ENCODE measurements around the gene ADIPOR2.
"Not testable (repeated sequence)": the region's sequence is repeated elsewhere in the genome, so short reads cannot be mapped to it uniquely, and the experiment has no call there.

The ADIPOR2 gene

DNA sequence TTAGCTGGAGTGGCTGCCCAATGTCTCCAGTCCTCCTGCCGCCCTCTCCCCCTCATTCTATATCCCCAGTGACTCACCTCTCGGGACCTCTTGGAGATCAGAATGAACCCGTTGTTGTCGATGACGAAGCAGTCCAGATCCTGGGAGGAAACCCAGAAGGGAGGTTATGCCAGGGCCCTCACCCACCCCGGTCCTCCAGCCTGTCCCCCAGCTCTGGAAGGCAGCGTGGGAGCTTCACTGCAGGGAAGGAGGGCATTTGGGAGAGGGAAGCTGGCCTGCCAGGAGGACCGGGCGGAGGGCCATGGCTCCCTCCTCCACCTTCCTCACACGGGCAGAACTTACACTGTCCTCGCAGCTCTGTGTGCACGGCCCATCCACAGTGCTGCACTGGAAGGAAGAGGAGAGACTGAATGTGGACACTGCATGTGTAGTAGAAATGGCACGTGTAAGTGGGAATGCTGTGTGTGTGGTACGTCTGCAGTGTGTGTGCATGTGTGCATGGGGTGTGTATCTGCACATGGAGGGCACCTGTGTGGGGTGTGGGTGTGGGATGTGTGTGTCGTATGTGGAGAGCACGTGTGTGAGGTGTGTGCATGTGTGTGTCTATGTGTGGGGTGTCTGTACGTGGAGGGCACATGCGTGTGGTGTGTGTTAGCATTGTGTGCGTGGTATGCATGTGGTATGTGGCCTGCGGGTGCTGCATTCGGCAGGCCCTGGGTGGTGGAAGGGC, 119.5 kb downstream of the ADIPOR2 start:
- in situ Hi-C loops (cut with MboI; ENCODE audit: low sequenced_read_pairs), result no loop called here

DNA sequence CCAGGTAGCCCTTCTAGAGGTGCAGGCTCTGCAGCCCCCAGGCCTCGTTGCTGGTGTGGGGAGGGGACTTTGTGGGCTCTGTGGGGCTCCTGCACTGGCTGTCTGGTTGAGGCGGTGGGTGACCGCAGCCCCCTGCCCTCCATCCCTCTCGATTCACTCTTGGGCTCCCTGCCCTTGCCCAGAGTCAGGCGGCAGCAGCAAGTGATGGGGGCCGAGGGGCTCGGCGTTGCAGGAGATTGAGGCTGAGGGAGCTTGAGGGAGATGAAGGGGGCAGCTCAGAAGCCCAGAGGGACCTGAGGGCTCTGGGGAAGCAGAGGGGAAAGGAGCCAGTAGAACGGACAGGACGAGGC, 120.0 kb downstream of the ADIPOR2 start:
- in situ Hi-C loops (cut with MboI; ENCODE audit: low sequenced_read_pairs), result no loop called here

GRCh38 chr12:1811281-1811947, 120.5 kb downstream of the ADIPOR2 start:
- in situ Hi-C loops (cut with MboI; ENCODE audit: low sequenced_read_pairs), result no loop called here

DNA sequence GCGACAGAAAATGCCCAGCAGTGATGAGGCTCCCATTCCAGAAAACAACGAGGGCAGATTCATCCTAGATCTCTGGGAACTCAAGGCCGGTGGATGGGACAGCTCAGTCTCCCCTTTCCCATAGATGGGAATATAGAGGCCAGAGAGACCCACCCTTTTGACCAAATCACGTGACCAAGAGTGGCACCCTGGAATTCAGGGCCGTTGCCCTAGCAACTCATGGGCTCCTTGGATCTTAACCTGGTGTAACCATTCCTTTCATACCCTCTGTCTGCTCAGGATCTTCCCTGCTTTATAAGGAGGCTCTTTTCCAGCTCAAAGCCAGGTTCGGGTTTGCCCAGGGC, 121.0 kb downstream of the ADIPOR2 start:
- in situ Hi-C loops (cut with MboI; ENCODE audit: low sequenced_read_pairs), result no loop called here

DNA sequence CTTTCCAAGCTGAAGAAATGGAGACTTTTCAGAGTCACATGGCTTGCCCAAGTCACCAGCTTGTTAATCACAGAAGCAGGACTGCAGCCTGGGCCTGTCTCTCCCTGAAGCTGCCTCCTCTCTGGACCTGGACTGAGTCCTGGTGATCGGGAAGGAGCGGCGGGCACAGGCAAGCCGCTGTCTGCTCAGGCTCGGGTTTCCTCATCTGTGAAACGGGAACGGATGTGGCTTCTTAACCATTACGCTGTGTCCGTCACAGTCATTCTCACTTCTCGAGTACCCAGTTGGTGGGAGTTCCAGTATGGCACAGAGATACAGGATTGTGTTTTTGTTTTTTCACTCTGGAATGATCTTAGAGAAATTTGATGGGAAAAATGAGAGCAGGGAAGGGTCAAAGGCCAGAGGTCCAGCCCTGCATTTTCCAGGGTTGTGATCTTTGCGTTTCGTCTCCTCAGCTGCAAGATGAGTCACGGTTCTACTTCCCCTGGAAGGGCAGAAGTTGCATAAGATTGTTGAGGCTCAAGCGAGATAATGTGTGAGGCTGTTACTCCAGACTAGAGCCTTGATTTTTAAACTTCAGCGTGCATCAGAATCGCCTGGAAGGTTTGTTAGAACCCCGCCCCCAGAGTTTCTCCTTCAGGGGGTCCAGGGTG, 121.9 kb downstream of the ADIPOR2 start:
- in situ Hi-C loops (cut with MboI; ENCODE audit: low sequenced_read_pairs), result no loop called here

GRCh38 chr12:1814266-1814665, 123.4 kb downstream of the ADIPOR2 start:
- in situ Hi-C loops (cut with MboI; ENCODE audit: low sequenced_read_pairs), result no loop called here

DNA sequence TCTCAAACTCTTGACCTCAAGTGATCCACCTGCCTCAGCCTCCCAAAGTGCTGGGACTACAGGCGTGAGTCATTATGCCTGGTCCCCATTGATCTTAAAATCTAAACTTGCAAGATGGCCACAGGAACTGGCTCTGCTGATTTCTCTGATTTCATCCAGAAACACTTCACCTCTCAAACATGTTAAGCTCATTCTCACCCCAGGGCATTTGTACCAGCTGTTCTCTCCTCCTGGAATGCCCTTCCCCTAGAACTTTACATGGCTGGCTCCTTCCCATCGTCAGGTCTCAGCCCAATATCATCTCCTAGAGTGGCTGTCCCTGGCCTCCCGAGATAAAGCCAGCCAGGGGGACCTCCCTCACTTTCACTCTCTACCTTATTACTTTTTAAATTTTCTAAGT, 124.2 kb downstream of the ADIPOR2 start:
- in situ Hi-C loops (cut with MboI; ENCODE audit: low sequenced_read_pairs), result no loop called here

DNA sequence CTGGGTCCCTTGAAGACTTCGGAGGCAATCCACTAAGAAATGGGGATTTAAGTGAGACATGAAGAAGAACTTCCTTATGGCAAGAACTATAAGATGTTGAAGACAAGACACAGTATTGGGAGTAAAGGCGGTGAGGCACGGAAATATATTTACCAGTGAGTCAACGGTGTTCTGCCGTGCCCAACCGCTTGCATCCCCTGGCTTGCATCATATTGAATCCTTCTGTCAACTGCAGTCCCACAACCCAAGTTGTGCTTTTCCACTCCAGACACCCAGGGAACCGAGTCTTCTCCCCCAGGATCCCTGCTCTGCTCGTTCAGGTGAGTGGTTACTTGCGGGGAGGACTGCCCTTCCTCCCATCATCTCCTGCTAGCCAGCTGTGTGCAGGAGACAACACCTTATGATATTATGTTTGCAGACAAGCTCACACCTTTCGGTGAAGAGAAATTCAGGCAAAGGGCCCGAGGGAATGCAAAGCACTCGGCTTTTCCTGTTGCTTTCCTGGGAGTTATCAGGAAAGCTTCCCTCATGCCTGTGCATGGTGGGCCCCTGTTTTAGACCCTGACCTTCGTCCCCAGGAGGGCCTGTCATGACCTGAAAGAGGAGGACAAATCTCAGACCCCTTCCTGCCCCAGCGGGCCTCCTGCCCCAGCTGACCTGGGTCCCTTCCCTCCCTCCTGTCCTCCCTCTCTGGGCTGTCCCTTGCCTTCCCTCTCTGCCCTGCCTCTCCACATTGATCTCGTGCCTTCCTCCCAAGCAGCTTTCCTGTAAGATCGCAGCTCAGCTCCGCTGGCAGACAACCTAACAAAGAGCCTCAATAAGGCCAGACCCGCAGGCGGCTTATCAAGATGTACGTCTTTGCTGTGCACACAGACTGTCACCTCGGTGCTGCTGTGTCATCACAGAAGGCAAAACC, 125.2 kb downstream of the ADIPOR2 start:
- in situ Hi-C loops (cut with MboI; ENCODE audit: low sequenced_read_pairs), result no loop called here

GRCh38 chr12:1816730-1817348, 126.0 kb downstream of the ADIPOR2 start:
- in situ Hi-C loops (cut with MboI; ENCODE audit: low sequenced_read_pairs), result no loop called here

DNA sequence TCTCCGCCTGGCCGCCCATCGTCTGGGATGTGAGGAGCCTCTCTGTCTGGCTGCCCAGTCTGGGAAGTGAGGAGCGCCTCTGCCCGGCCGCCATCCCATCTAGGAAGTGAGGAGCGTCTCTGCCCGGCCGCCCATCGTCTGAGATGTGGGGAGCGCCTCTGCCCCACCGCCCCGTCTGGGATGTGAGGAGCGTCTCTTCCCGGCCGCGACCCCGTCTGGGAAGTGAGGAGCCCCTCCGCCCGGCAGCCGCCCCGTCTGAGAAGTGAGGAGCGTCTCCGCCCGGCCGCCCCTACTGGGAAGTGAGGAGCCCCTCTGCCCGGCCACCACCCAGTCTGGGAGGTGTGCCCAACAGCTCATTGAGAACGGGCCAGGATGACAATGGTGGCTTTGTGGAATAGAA, 127.1 kb downstream of the ADIPOR2 start:
- in situ Hi-C loops (cut with MboI; ENCODE audit: low sequenced_read_pairs), result not testable (repeated sequence)

GRCh38 chr12:1819050-1819449, 128.2 kb downstream of the ADIPOR2 start:
- in situ Hi-C loops (cut with MboI; ENCODE audit: low sequenced_read_pairs), result no loop called here

- in situ Hi-C loops (cut with MboI; ENCODE audit: low sequenced_read_pairs), result no loop called here
Measured at GRCh38 chr12:1819571-1819970, 128.7 kb downstream of the ADIPOR2 start.

- in situ Hi-C loops (cut with MboI; ENCODE audit: low sequenced_read_pairs), result no loop called here
Measured at GRCh38 chr12:1820191-1820895, 129.5 kb downstream of the ADIPOR2 start, which contains the start of gene LRTM2. TSS of gene LRTM2 (plus strand) at chr12:1820565. CDS start at chr12:1828149, 7,584 bp downstream.

- in situ Hi-C loops (cut with MboI; ENCODE audit: low sequenced_read_pairs), result no loop called here
Measured at GRCh38 chr12:1820896-1821291, 130.0 kb downstream of the ADIPOR2 start.

- in situ Hi-C loops (cut with MboI; ENCODE audit: low sequenced_read_pairs), result no loop called here
Measured at GRCh38 chr12:1821805-1822204, 130.9 kb downstream of the ADIPOR2 start.

DNA sequence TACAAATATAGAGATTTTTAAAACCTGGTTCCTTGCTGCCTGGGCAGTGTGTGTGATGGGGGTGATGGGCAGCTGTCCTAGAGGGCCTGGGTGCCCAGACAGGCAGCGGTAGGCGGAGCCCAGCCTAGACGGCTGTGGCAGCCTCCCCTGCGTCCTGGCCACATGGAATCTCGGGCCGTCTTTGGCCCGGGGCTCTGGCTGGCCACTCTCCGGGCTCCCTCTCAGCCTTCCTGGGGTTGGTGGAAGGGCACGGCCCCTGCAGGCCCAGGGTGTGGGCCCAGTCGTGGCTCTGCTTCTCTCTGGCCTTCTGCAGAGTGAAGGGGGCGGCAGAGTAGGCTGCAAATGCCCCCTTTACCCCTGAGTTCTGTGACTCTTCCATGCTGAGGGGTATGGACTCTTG, 131.8 kb downstream of the ADIPOR2 start:
- in situ Hi-C loops (cut with MboI; ENCODE audit: low sequenced_read_pairs), result no loop called here

GRCh38 chr12:1823237-1823636, 132.4 kb downstream of the ADIPOR2 start:
- in situ Hi-C loops (cut with MboI; ENCODE audit: low sequenced_read_pairs), result no loop called here

DNA sequence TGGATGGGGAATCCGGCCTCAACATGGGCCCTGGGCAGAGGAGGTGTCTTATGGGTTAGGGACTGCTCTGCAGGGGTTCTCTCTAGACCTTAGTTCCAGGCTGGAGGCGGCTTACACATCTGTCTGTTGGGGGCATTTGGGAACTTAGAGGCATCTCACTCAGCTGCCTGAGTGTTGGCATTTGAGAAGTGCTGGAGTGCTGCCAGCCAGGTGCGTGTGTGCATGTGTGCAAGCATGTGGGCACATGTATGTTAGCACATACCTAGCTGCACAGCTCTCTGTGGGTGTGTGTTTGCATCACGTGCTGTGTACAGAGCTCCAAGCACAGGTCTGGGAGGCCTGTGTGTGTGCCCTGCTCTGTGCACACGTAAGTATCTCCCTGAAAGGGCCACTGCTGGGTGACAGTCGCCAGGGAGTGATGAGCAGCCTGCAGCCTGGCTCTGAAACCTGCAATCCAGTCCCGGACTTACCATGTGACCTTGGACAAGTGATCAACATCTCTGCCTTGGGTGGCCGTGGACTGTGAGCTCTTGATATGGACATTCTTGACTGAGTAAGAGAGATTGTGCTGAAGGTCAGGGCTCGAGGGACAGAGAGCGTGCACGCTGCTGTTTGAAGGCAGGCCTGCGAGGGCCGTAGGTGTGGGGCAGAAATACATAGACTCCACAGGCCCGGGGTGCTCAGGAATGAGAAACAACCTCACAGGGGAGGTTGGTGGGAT, 134.7 kb downstream of the ADIPOR2 start:
- in situ Hi-C loops (cut with MboI; ENCODE audit: low sequenced_read_pairs), result no loop called here

DNA sequence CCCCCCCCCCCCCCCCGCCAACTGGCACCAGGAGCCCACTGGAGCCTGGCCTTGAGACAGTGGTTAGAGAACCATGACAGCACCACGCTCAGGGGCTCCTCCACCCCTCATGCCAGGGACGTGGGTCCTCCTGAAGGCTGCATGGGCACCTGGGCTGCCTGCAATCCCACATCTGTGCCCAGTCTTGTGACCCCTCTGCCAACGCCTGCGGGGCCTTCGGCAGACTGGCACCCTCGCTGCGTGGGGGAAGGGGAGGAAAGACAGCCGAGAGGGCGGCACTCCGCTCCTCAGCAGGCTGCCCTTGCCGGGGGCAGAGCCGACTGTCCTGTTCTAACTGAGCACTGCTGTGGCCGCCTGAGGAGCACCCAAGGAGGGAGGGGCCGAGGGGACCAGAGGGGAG, 135.5 kb downstream of the ADIPOR2 start:
- in situ Hi-C loops (cut with MboI; ENCODE audit: low sequenced_read_pairs), result no loop called here
